Measurements from ENCODE around the gene TTN.

Gene TTN

DNA sequence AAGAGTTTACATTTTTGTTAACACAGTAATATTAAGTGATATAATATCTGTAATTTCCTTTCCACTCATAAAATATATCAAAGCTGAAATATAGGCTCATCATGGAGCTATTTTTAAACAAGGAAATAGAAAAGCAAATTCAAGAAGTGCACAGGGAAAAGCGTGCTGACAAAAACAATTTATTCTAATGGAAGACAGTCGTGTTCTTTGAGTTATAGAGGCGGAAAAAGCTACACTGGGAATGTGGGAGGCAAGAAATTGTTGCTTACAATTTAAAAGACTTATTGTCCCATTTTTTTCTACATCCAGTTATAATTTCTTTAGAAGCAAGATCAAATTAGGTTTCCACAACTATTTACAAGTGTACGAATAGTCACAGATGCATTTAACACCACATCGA, 3.2 kb upstream of the TTN start:
- no peak for DNase-seq

DNA sequence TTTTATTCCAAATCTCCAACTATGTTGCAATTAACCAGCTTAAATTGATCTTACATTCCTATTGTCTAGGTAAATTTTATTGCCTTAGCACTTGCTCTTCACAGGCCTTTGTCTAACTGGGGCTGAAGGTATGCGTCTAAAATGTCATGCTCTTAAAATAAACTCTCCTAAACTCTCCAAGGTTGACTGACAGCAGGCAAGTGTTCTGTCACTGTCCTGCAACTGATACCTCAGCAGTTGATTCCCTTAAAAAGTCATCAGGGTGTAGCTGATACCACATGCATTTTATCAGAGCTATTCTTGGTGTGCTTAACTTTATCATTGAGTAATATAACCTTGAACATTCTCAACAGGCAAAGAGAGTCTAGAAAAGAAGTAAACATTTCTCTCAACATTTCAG, 680 bp downstream of the TTN start:
- no peak for DNase-seq

DNA sequence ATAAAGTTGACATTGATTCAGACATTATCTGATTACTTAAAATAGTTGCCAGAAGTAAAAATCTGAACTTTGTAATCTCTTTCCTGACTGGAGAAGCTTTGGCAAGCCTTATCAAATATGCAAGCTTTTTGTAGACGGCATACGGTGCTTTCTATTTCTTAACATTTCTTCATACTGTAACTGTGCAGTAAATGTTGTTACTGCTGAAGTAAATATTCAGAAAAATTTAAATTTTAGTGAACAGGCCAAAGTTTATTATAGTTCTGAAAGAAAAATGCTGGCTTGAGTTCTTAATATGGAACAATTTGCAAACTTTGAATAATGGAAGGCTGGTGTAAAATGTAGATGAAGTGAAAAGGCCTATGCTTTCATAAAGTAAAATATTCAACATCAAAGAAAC, 1.8 kb downstream of the TTN start:
- DNase-seq, result no peak

DNA sequence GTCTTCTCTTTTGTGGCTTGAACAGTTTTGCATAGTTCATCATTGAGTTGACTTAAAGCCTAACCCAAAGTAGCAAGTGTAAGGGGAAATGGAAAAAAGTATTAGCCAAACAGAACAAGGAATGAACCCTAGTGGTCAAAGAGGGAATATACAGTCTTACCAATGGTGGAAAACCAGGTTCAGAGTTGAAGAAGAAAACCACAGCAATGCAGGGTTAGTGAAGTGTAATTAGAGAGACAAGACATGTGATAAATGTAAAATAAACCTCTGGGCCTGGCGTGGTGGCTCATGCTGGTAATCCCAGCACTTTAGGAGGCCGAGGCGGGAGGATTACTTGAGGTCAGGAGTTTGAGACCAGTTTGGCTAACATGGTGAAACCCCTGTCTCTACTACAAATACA, 2.4 kb downstream of the TTN start:
- DNase-seq, result no peak

DNA sequence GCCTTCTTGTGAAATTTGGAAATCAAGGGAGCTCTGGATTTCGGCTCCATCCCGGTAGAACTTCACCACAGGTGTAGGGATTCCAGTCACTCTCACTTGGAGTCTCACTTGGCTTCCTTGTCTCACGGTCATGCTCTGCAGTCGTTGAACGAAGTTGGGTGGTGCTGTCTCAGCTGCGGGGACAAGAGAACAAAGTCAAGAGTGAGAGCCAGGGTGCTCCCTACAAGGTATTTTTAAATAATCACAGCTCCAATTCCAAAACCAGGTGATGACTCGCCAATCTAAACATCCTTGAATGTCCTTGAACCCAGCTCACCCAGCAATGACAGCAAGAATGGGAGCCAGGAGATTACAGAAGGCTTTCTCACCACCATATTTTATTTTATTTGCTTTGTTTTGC, 6.7 kb downstream of the TTN start:
- DNase-seq, result no peak

DNA sequence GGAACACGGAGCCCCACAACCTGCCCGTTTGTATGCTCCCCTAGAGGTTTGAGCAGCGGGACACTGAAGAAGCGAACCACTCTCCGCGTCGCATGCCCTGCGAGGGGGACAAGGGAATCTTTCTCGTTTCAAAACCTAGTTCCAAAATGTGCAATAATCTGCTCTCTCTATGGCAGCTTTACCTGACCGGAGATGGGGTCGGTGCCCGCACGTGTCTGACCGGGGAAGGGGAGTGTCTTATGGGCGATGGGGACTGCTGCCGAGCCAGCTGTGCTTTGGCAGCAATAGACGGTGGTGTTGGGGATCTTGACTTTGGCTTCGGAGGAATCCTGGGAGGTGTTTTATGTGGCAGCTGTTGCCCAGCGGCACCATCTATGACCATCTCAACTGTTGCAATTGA, 7.9 kb downstream of the TTN start:
- no peak for DNase-seq

DNA sequence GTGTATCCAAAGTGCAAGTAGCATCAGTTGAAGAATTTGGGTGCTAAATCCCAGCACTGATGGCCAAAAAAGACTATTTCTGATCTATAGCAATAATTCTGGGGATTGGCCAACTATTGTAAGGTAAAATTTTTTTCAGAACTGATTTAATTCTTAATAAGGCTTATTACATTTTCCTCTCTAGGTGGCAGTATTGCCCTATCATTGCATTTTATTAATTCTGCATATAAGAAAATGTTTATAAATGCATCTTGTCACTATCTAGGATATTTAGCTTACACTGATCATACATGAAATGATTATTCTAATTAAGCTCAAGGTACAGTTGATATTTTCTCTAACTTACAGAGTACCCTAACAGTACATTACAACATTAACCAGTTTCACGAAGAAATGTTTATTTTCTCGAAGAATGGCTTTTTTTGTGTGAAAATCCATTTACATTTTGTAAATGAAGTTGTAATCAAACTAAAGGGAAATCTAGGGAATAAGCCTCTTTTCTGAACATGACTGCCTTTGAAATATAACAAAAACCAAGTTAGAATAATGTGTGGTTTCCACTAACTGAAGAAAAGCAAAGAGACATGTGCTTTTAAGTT, 11.0 kb downstream of the TTN start:
- peak in 1 of 2 donors; percentile 22 for DNase-seq

DNA sequence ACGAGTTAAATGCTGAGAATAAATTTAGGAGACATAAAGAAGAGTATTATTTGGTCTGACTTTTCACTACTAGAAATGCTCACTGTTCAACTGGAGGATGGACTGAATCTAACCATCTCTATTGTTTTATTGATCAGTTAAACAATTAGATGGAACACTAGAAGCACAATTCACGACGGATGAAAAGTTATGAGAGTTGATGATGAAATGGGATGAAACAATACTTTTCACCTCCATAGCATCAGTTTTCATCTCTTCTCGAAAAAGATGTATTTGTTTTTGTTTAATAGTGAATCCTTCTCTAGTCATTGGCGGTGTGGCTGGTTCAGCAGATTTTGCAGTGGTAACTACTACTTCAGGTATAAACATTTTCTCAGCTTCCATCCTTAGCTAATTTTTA, 19.3 kb downstream of the TTN start:
- no peak for DNase-seq

DNA sequence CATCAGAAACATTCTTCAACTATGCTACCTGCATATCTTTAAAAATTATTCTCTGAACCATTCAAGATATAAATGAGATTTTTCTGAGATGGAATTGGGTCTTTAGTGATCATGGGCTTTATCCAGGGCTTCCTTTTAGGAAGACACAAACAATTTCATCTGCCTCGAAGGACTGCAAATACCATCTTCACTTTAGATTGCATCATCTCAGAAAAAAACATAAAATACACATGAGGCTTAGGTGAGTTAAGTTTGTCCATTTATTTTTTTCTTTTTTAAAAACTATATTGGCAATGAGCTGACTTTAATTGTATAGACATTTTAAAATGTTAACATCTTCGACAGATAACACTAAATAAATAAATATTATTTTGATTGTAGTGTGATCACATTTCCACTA, 20.1 kb downstream of the TTN start:
- DNase-seq, result no peak

DNA sequence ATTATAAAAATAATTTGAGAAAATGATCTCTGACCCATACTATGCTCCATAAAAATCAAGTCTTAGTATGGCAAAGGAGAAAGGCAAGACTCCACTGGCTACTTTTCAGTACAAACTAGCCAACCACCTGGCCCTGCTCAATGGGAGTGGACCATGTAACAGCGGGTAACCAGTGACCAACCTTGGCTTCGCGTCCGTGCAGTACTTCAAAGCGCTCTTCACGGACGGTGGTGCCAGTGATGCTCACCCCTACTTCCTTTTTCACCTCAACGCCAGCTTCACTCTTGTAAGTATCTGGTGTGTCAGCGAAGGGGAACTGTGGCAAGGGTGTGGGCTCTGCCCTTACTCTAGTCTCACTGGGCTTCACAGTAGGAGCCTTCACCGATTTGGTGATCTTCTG, 23.3 kb downstream of the TTN start:
- no peak for DNase-seq

DNA sequence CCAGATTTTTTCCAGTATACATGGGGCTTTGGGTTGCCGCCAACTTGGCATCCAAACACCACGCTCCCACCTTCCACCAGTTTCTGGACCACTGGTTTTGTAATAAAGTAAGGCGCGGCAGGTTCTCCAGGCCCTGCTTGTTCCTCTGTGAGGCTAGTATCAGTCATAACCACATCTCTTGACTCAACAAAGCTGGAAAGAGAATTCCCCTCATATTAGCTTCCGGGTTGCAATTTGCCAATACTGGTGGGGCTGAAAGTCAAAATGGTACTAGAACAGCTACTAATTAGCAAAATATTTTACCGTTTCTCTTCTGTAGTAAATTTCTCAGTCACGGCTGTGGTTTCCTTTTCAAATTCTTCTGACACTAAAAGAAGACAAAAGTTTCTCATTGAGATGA, 25.0 kb downstream of the TTN start:
- DNase-seq, result no peak

DNA sequence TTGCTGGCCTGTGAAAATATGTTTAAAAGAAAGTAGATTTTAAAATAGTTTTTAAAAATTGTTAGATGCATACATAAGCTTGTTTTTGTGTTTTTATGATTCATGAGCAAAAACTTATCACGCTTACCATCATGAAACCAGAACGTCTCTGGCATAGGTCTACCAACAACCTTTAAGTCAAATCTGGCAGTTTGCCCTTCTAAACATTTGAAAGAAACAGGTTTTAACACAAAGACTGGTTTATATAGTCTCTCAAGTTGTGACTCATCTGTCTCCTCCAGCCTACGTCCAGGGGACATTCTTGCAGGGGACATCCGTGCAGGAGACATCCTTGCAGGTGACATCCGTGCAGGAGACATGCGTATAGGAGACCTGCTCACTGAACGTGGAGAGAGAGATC, 29.6 kb downstream of the TTN start:
- DNase-seq, result no peak

DNA sequence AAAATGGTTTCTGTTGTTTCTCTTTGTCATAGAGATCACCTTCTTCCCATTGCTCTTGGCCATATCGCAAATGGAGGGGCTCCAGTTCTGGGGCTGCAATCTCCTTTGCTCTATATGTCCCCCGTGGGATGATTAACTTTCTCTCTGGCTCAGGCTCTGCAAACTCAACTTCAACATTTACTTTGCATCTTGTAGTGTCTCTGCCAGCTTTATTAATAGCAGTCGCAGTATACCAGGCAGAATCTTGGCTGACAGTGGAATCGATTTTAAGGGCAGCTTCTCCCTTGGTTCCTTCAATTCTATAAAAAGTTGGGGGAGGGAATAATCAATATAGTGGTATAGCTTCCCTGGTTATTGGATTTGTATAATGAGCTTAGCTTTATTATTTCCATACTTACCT, 30.5 kb downstream of the TTN start:
- DNase-seq, result no peak

DNA sequence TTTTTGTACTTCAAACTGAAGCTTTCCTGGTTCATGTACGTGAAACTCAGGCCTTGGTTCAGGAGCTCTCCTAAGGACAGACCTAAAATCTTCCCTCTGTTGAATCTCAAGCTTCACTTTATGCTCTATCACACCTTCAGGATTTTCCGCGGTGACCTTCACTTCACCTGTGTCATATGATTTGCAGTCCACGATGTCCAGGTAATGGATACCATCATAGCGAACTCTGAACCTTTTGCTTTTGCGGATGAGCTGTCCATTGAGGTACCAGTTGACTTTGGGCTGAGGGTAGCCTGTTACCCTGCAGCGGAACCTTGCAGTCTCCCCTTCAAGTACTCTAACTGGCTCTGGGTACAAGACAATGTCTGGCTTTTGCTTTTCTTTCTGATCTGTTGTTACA, 31.2 kb downstream of the TTN start:
- no peak for DNase-seq

DNA sequence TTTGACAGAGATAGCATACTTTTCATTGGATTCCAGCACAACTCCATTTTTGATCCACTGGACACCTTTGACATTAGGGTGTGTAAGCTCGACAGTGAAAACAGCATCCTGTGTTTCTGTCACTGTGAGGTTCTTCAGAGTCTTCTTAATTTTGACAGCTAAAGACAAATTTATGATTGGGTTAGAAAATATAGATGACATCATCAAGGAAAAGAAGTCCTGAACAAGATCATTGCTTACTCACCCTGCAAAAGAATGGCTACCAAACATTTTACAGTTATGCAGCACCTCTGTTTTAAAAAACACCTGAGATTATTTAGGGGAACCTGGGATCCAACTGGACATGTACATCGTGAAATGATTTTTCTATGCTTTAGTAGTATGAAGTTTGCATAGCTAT, 36.7 kb downstream of the TTN start:
- no peak for DNase-seq

DNA sequence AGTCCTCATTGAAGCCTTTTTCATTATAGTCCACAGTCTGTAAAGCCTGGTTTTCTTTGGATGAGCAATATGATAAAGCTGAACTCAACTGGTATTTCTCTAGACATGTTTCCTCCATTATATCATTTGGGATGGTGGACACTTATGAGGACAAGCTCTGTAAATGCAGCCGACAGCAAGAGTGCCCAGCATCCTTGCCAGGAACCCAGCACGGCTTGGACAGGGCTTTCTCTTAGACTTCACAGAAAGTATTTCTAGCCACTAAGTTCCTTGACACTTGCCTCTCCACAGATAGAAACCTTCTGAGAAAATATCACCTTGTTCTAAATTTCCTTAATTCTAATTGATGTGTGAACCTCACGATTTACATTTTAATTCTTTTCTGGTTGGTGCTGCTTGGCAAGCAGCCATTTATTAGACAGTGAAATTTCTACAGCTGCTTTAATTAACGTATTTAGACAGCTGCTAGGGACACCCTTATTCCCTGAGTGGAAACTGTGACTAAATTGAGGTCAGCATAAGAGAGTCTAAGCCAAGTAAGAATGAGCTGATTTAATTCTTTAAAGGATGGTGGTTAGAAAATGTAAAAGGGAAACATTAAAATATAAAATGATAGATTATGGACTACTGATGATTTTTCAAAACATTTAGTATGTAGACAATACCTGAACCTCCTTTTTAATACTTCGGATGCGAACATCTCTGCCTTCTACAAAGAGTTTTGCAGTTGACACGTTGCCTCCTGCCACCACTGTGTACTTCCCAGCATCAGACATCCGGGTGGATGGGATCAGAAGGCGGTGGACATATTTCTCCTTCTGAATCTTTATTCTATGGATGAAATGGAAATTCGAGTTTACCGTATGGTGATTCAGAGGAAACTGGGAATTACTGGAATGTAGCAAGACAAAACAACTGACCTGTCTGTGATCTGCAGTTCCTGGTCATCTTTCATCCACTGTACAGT, 39.8 kb downstream of the TTN start:
- DNase-seq, result no peak

DNA sequence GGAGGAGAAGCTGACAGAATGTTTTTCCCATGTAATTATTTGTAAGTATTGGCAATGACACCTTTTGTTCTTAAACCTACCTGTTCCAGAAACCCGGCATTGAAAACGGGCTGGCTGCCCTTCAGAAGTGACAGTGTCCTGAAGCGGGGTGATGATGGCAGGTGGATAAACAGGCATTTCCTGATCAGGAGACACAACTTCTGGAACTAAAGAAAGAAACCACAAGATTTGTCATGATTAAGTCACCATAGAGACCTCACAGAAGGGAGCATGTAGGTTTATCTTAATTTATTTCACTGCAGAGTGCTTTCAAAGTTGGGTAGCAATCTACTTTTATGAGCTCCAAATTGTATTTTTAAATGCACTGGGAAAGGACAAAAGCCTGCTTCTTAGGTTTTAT, 43.1 kb downstream of the TTN start:
- DNase-seq, result no peak

DNA sequence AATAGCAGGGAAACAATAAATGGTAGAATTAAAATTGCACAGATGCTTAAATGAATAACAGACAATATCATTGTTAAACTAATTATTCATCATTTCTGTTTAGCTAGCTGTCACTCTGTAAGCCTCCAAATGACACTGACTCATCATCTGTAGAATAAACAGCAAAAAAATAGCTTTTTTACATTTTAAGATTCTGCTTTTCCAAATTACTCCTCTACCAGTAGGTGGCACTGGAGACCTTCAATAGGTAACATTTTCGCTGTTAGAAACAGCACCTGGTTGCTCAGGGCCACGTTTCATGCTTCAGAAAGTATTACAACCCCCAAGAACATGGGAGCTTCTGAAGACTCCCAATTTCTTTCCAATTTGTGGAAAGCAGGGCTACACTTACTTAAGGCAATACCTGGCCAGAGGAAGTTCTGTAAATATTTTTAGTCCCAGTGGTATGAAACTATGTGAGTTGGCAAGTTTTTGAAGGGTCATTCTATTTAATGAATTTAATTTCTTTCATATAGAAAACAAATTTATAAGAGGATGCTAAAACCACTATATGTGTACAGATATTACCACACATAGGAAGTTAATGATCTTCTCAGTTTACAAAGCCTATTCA, 45.4 kb downstream of the TTN start:
- peak; percentile 14 to 49 for DNase-seq

DNA sequence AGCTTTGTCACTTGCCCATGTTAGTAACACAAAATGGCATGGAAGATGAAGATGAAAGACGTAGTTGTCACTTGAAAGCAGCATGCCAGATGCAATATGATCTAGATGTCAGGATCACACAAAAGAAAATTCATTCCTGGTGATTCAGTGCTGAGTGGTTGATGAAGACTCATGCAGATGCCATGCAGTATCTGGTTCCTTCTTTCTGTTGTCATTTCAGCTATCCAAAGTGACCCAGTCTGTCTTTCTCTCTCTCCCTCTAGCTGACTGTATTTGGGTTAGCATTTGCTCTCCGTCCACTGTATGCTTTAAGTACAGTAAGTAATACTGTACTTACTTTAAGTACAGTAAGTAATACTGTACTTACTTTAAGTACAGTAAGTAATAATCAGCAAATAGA, 50.4 kb downstream of the TTN start:
- DNase-seq, result no peak

DNA sequence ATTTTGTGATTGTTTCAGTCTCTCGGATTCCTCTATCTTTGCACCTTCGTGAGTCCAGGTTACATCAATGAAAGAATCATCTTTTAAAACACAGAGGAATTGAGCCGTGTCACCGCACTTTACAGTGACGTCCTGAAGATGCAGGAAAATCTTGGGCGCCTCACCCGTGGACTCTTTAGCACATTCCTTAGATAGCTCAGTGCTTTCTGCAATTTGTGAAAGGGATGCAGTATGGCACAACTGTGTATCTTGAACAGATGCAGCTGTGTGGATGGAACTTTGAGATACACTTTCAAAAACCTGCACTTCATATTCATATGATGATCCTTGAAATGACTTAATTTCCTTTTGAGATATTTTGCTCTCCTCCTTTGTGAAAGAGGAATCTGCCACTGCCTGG, 50.9 kb downstream of the TTN start:
- no peak for DNase-seq

DNA sequence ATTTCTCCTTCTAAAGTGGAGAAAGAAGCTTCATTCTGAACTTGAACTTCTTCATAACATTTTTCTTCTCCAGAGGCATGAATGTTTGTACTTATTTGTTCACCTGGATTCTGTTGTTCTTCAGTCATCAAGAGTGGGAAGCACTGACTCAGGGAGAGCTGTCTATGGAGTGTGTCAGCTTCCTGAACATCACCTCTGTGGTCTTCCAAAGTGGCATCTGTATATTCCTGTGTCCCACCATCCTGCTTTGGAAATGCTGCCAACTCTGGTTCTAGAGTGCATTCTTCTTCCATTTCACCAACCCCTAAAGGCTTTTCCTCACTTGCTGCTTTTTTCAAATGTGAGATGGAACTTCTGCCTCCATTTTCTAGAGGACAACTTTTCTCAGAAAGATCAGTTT, 59.5 kb downstream of the TTN start:
- DNase-seq, result no peak

DNA sequence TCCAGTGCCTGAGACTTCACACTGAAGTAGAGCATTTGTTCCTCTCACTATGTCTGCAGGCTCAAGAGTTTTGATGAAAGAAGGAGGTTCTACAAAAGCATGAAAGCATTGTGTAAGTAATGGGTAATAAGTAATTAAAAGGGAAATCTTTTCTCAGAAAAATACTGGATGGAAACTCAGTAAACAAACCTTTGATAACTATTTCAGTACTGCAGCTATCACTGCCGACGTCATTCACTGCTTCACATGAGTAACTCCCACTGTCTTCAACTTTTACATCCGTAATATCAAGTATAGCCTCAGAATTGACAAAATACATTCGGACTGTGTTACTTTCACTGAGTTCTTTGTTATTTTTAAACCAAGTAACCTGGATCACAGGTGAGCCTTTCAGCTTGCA, 72.7 kb downstream of the TTN start:
- DNase-seq, result no peak

DNA sequence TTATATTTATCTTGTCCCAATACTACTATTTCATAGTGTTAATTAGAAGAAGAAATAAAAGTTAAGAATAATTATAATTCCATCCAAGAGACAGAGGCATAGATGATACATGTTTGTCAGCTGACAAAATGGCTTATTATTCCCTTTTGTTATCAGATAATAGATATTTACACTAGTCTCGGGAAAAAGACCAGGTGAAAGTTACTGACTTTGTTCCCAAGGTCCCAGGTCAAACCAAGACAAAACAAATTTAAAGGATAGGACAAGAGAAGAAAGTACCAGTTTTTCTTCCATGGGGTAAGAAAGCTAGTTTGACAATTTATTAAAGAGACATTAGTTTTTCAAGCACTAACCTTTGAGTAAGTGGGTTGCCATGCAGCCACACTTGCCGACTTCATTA, 73.2 kb downstream of the TTN start:
- DNase-seq, result no peak

DNA sequence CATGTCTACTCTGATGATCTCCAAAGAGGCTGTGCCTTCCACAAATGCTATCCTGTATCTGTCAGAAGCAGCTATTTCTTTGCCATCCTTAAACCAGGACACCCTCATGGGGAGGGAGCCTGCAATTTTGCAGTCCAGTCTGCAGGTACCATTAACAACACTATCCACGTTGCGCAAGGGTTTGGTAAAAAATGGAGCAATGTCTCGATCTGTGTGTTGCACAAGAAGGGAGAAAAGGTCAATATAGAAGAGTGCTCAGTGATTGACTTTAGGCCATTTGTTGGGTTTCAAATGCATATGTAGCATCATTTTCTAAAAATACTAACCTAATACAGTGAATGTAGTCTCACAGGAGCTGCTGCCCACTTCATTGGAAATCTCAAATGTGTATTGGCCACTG, 74.3 kb downstream of the TTN start:
- DNase-seq, result no peak
